Gastroesophageal sphincter (tissue), 3 donors: Measurements from ENCODE around the gene TMEM223.

Experiments used
- EP300 ChIP-seq: sonication (generic); formaldehyde crosslinking; IDR thresholded peaks from one replicate; pipeline ENCODE4 v1.6.1; 2017; ENCODE audit warnings: antibody characterized with exemption, mild to moderate bottlenecking
- POLR2A ChIP-seq, 2 donors: fragments of 450-650 bp; IDR thresholded peaks; one replicate each; pipeline ENCODE4 v1.6.1; 2017; ENCODE audit warnings: antibody characterized with exemption in 2 of 2, mild to moderate bottlenecking in 2 of 2, moderate library complexity in 1 of 2
- POLR2AphosphoS5 ChIP-seq: sonication (generic); formaldehyde crosslinking; IDR thresholded peaks from one replicate; pipeline ENCODE4 v1.6.1; 2017; ENCODE audit warnings: antibody characterized with exemption
- TF ChIP-seq, protein P1 (sequence below), 4 experiments: fragments of 200-600 bp in 2 of 4; fragments of 450-650 bp in 2 of 4; sonication (generic) in 1 of 4; IDR thresholded peaks; one replicate each; pipeline ENCODE4 v1.5.1; 2017 to 2019; ENCODE audit warnings: antibody characterized with exemption in 4 of 4, mild to moderate bottlenecking in 2 of 4, moderate library complexity in 2 of 4

DNA sequence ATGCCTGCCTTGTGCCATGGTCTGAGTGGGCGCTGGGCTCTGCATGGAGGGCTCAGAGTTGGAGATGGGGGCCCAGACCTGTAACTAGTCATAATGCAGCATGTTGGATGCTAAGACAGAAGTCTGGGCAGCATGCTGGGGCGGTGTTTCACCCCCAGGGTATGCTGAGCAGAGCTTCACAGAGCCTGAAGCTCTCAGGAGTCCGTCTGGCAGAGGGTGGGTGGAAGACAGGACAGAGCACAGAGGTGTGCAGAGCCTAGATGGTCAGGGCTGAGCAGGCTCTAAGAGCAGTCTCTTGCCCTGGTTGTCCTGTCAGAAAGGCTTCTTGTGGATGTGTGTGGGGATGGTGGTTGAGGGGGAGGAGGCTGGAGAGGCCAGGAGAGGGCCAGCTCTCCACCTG lies 13.4 kb downstream of the TMEM223 start:
- no peak for TF ChIP-seq EP300
- TF ChIP-seq, protein P1, sequence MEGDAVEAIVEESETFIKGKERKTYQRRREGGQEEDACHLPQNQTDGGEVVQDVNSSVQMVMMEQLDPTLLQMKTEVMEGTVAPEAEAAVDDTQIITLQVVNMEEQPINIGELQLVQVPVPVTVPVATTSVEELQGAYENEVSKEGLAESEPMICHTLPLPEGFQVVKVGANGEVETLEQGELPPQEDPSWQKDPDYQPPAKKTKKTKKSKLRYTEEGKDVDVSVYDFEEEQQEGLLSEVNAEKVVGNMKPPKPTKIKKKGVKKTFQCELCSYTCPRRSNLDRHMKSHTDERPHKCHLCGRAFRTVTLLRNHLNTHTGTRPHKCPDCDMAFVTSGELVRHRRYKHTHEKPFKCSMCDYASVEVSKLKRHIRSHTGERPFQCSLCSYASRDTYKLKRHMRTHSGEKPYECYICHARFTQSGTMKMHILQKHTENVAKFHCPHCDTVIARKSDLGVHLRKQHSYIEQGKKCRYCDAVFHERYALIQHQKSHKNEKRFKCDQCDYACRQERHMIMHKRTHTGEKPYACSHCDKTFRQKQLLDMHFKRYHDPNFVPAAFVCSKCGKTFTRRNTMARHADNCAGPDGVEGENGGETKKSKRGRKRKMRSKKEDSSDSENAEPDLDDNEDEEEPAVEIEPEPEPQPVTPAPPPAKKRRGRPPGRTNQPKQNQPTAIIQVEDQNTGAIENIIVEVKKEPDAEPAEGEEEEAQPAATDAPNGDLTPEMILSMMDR (IDR thresholded peaks at IDR 0.05), result no peak
- TF ChIP-seq POLR2A (IDR thresholded peaks at IDR 0.05), result no peak
- no peak for TF ChIP-seq POLR2AphosphoS5
